Measurements from ENCODE around the gene DBNL.

DNA sequence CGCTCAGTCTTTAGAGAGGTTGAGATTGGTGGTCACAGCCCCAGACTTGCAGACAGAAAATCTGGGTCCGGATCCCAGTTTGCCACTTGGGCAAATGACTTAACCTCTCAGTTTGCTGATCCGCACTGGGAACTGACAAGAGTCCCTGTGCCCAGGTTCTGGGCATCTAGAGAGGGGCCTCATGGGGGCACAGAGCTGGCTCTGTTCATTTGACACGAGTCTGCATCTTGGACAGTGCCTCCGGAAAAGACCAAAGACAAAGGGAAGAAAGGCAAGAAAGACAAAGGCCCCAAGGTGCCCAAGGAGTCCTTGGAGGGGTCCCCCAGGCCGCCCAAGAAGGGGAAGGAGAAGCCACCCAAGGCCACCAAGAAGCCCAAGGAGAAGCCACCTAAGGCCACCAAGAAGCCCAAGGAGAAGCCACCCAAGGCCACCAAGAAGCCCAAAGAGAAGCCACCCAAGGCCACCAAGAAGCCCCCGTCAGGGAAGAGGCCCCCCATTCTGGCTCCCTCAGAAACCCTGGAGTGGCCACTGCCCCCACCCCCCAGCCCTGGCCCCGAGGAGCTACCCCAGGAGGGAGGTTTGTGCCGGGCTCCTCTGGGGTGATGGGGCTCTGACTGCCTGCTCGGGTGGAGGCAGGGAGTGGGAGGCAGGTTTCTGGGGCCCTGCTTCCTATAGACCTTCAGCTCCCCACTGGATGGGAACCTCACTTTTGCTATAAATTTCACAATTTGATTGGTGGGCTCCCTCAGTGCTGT is 62.0 kb downstream of the DBNL start:
- TF ChIP-seq CTCF (IDR thresholded peaks at IDR 0.05; ENCODE audit: low read depth, low read length, poor library complexity, severe bottlenecking), result no peak
- TF ChIP-seq EZH2phosphoT487 (IDR thresholded peaks at IDR 0.05; ENCODE audit: borderline replicate concordance, low read length), result no peak
